EL (cell line): Measurements from ENCODE around the gene GINS1.
"Not testable (repeated sequence)": the region's sequence is repeated elsewhere in the genome, so short reads cannot be mapped to it uniquely, and the experiment has no call there.

Experiments used
- DNase-seq: peaks from one replicate; pipeline ENCODE4 v3.0.0-alpha.2; 2016

GINS1 gene

GRCh38 chr20:25457886-25458680 lies 50.6 kb downstream of the GINS1 start:
- no peak for DNase-seq

DNA sequence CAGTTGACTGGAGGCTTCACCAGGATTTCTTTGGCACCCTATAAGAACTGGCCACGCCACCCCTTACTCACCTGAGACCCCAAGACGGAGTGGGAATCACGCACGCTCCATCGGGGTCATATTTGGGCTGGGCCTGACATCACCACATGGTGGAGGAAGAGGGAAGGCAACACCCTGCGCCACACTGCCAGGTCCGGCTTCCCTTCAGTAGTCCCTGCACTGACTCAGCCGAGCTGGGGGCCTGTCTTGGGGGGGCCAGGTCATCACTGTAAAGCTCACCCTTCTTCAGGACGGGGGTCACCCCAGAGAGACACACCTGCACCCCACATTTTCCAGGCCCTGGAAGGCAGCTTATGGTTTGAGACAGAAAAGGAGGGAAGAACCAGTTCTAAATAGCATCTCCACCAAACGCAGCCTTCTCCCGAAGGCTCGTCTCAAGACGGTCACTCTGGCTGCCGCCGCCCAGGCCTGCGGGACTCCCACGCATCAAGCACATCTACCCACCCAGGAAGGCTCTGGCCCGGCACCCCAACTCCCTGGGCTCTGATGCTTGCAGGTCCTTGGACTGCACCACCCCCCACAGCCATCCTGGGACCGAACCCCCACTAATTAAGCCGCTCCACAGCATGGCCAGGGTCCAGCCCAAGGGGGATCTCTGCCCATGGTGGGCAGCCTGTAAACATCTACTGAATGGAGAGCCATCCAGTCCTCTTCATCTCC lies 51.8 kb downstream of the GINS1 start:
- DNase-seq = no peak

GRCh38 chr20:25459916-25460535 lies 52.6 kb downstream of the GINS1 start:
- no peak for DNase-seq

DNA sequence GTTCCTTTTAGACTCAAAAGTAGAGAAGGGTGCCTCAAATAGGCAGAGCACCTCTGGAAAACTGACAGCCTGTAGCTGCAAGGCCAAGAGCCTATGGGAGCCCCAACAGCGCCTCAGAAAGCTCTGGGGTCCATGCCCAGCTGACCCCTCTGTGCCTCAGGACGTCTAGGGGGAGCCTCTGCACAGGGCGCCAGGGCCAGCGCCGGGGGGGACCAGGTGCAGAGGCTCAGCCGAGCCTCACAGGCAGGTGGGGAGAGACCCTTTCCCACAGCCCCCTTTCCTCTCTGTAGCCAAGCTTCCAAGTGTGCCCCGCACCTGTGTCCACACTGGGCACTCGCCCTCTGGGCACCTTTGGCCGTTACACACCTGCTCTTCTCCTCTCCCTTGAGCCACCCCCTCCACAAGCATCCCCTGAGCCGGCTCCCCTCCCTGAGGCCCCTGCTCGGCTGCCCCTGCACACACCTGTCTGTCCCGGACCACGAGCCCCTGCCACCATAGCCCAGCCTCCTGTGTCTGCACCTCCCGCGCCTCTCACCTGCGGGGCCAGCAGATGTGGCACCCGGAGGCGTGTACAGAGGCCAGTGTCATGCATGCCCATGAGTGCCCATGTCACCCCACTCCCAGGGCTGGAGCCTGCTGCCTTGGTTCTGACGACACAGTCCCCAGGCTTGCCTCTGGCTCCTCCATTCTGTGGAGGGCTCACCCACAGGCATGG lies 53.2 kb downstream of the GINS1 start:
- DNase-seq = no peak

DNA sequence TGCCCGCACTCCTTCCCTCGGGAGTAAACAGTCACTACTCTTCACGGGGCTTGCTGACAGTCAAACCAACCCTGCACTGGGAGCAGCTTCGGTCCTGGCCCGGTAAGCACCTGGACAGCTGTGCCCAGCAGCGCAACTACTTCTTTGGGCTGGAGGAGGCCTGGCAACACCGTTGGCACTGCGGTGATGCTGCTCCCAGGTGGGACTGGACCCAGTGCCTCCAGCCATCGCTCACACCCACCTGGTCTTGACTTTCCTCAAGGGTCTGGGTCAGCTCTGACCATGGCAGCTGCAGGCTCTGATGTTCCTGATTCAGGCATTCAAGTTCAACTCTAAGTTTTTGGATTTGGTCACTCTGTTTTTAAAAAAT lies 53.8 kb downstream of the GINS1 start:
- no peak for DNase-seq

- DNase-seq = no peak
Observed at GRCh38 chr20:25461786-25462545, 54.5 kb downstream of the GINS1 start.

DNA sequence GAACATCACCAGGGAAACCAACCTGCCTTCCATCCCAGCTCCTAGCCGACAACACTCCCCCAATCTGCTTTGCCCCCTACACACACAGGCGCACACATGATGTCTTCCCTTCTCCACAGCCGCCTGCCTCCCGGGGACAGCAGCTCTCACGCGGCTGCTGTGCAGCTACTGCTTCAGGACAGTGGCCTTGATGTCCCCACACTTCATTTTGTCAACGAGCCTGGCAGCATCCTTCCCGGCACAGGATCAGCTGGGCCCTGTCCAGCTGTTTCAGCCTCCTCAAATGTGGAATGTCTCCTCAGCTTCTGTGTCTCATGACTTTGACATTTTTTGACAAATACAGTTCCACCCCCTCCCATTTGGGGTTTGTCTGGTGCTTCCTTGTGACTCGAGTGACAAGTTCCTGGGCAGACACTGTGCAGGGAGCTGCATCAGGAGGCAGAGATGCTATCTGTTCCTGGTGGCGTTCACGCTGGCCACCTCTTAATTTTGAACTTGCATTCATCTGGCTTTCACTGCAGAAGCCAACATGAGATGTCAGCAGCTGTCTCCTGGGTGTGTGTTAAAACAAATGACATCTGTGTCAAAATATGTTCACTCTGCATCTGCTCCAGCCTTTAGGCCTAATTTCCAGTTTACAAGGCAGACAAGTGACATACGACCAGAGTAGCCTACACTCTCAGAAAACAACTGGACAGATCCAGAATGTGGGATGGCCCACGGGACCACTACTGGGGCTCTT lies 57.2 kb downstream of the GINS1 start:
- no peak for DNase-seq

GRCh38 chr20:25465243-25466135 lies 58.0 kb downstream of the GINS1 start:
- no peak for DNase-seq

DNA sequence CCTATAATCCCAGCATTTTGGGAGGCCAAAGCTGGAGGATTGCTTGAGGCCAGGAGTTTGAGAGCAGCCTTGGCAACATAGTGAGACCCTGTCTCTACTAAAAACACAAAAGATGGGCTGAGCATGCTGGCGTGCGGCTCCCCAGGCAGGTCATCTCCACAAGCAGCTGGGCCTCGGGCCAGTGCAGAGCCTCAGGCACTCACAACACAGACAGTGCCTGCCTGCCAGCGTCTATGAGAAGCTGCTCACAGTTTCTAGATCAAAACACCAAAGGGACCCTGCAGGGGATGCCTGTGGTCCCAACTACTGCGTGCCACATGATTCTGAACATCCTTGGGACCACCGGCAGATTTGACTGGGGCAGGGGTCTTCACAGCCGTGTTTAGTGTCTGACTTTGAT lies 59.4 kb downstream of the GINS1 start:
- no peak for DNase-seq

DNA sequence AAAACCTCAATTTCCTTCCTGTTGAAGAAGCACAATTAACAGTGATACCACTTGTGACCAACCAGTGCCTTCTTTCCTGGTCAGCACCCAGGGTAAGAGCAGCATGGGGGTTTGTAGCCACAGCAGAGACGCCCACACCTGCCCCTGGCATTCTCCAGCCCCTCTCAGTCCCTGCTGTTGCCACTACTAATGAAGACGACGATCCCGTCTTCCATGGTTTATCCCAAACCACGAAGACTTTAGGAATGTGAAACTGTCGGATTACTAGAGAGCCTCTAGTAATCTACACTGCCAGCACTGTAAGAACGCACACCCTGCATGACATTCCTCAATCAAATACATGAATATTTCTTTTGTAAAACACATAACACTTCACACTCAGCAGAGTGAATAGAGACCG lies 60.0 kb downstream of the GINS1 start:
- no peak for DNase-seq

DNA sequence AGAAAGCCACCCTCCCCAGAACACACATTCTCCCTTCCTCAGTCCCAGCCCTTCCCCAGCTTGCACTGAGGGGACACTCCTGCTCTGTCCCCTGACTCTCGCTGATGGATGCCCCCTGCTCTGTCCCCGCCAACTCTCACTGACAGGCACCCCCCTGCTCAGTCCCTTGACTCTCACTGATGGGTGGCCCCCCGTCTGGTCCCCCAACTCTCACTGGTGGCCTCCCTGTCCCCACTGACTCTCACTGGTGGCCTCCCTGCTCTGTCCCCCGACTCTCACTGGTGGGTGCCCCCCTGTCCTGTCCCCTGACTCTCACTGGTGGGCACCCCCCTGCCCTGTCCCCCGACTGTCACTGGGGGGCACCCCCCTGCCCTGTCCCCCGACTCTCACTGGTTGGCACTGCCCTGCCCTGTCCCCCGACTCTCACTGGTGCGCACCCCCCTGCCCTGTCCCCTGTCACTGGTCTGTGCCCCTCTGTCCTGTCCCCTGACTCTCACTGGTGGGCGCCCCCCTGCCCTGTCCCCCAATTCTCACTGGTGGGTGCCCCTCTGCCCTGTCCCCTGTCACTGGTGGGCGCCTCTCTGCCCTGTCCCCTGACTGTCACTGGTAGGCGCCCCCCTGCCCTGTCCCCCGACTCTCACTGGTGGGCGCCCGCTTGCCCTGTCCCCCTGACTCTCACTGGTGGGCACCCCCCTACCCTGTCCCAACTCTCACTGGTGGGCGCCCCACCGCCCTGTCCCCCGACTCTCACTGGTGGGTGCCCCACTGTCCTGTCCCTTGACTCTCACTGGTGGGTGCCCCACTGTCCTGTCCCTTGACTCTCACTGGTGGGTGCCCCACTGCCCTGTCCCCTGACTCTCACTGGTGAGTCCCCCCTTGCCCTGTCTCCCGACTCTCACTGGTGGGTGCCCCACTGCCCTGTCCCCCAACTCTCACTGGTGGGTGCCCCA lies 60.9 kb downstream of the GINS1 start:
- DNase-seq = no peak

GRCh38 chr20:25469558-25469957 lies 62.1 kb downstream of the GINS1 start:
- no peak for DNase-seq

DNA sequence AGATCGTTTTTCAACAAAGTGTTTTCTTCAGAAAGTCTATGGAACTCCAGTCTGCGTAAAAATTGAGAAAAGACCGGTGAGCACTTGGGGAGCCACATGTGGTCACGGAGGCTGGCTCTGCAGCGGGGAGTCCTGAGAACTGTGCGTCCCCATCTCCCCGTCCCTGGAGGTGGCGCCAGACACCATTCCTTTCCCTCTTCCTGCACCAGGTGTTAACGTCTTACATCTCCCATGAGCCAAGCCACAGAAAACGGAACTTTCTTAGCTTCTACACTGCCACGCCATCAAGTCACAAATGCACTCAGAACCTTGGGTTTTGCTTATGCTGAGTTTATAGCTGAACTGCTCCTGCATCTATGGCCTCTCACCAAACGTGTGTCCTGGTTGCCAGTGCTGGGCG lies 62.6 kb downstream of the GINS1 start:
- peak; percentile 13 for DNase-seq

DNA sequence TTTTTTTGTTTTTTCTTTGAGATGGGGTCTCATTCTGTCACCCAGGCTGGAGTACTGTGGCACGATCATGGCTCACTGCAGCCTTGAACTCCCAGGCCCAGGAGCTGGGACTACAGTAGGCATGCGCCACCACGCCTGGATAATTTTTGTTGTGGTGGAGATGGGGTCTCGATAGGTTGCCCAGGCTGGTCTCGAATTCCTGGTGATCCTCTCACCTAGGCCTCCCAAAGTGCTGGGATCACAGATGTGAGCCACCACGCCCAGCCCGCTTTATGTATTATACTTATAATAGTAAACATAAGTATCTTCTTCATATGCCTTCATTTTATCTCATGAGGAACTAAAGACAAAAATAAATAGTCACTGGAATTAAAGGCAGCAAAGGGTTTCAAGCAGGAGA lies 63.5 kb downstream of the GINS1 start:
- DNase-seq = no peak

GRCh38 chr20:25473297-25473696 lies 65.8 kb downstream of the GINS1 start:
- not testable (repeated sequence) for DNase-seq

DNA sequence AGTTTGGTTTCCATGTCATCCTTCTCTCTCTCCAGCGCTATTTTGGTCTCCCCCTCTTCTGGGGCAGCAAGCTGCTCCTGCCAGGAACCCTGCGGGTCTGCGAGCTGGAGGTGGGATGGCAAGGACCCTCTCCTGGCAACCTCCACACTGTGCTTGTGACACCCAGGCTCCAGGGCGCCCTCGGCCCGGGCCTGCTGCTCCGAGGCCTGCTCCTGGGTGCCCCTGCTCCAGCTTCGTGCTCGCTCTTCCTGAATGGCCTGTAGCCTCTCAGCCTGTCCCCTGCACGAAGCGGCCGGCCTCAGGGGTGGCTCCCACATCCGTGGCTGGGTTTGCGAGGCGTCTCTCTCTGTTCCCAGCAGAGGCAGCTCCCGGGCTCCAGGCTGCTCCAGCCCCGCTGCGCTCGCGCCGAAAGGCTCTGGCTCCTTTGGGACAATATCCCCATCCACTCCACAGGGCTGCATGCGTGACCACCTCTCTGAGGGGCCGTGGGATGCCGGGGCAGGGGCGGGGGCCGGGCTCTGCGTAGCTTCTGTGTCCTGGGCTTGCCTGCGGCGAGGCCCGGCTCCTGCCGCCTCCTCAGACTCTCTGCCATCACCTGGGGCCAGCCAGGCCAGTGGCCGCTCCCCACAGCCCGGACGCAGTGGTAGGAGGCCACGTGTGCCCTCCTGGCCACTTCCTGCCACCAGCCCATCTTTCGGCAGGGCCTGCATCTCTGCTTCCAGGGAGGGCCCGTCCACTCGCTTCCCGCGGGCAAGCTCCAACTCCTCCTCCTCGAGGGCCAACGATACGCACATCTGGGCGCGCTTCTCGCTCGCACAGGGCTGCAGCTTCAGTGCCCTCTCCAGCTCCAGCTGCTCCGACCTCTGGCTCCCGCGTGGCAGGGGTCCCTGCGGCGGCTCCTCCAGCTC lies 68.9 kb downstream of the GINS1 start:
- no peak for DNase-seq

GRCh38 chr20:25477014-25477882 lies 69.8 kb downstream of the GINS1 start:
- DNase-seq = no peak
